Caco-2 (cell line): ENCODE results near the gene MAVS. TPM values are rescaled to one million over a fixed set of nuclear protein-coding genes. Genes with fewer than 3 reads are reported as not detected.

Source experiments
- BruUV-seq: library from RNA; stranded (reverse); fragments of 400-500 nt; replicated peaks from 2 replicates; lab custom pipeline; 2021; lab: Mats Ljungman, UMichigan
- CTCF ChIA-PET: fragments of 300-600 bp; sonication (Branson Sonifier 250); formaldehyde crosslinking; loops from one replicate; lab custom pipeline; 2022; ENCODE audit warnings: antibody characterized with exemption; lab: Charles Lee
- POLR2A ChIA-PET: fragments of 300-600 bp; sonication (Branson Sonifier 250); formaldehyde crosslinking; loops from one replicate; lab custom pipeline; 2022; ENCODE audit warnings: antibody characterized with exemption; lab: Charles Lee
- DNase-seq, 2 experiments: peaks; one replicate each; pipeline versions ENCODE4 v3.0.0 to v3.0.0-alpha.2; 2020 to 2022
- H3K27me3 ChIP-seq: replicated peaks from 2 replicates; pipeline ENCODE4 v1.6.0; 2011; ENCODE audit warnings: low read length; ENCODE audit not compliant: control insufficient read depth, insufficient read depth
- H3K36me3 ChIP-seq: 2 replicates; pipeline ENCODE4 v1.5.1; 2011; ENCODE audit warnings: low read length; ENCODE audit not compliant: control insufficient read depth, insufficient read depth
- H3K4me1 ChIP-seq: fragments of 250-450 bp; sonication (Bioruptor Pico); 2 replicates; pipeline ENCODE4 v1.5.1; 2020; ENCODE audit warnings: mild to moderate bottlenecking
- H3K4me3 ChIP-seq: 2 replicates; pipeline ENCODE4 v1.5.1; 2011; ENCODE audit warnings: low read depth, mild to moderate bottlenecking, control low read depth, low read length
- H3K9me3 ChIP-seq: fragments of 250-450 bp; sonication (Bioruptor Pico); 2 replicates; pipeline ENCODE4 v1.5.1; 2020; ENCODE audit warnings: mild to moderate bottlenecking, moderate library complexity
- H3K27ac Mint-ChIP-seq: one replicate; pipeline ENCODE4 v1.8.0; 2022; ENCODE audit warnings: mixed read lengths; ENCODE audit not compliant: unreplicated experiment
- H3K27me3 Mint-ChIP-seq: one replicate; pipeline ENCODE4 v1.8.0; 2022; ENCODE audit warnings: mixed read lengths; ENCODE audit not compliant: insufficient read depth, unreplicated experiment
- H3K36me3 Mint-ChIP-seq: one replicate; pipeline ENCODE4 v1.8.0; 2022; ENCODE audit warnings: mild to moderate bottlenecking, mixed read lengths; ENCODE audit not compliant: insufficient read depth, unreplicated experiment
- H3K4me1 Mint-ChIP-seq: one replicate; pipeline ENCODE4 v1.8.0; 2022; ENCODE audit warnings: low read depth, mixed read lengths; ENCODE audit not compliant: unreplicated experiment
- H3K4me3 Mint-ChIP-seq: one replicate; pipeline ENCODE4 v1.8.0; 2022; ENCODE audit warnings: mild to moderate bottlenecking, moderate library complexity, mixed read lengths; ENCODE audit not compliant: unreplicated experiment
- H3K9me3 Mint-ChIP-seq: one replicate; pipeline ENCODE4 v1.8.0; 2022; ENCODE audit warnings: mixed read lengths; ENCODE audit not compliant: unreplicated experiment
- intact Hi-C: fragments of 100-400 bp; cut with micrococcal nuclease; formaldehyde crosslinking; loops from one replicate; pipeline ENCODE4 v1.10.0; 2022; ENCODE audit not compliant: unreplicated experiment
- total RNA-seq: library from RNA; stranded (reverse); gene quantifications from 2 replicates; pipeline ENCODE4 v1.2.3, GENCODE V29; 2022
- TF ChIP-seq, protein P1 (sequence below), 2 experiments: fragments of 200-600 bp in 1 of 2; IDR thresholded peaks; 1 replicate in 1 of 2; 2 replicates in 1 of 2; pipeline versions ENCODE4 v1.5.1 to v1.8.0; 2011 to 2022; ENCODE audit warnings: antibody characterized with exemption in 1 of 2, control low read depth in 1 of 2, inconsistent platforms in 1 of 2, low read depth in 1 of 2, low read length in 1 of 2, mild to moderate bottlenecking in 1 of 2, moderate library complexity in 1 of 2; ENCODE audit not compliant: insufficient read depth in 1 of 2, severe bottlenecking in 1 of 2, unreplicated experiment in 1 of 2

Gene MAVS
- total RNA-seq, 1 experiment from 2014 or later, result 56.4 TPM

DNA sequence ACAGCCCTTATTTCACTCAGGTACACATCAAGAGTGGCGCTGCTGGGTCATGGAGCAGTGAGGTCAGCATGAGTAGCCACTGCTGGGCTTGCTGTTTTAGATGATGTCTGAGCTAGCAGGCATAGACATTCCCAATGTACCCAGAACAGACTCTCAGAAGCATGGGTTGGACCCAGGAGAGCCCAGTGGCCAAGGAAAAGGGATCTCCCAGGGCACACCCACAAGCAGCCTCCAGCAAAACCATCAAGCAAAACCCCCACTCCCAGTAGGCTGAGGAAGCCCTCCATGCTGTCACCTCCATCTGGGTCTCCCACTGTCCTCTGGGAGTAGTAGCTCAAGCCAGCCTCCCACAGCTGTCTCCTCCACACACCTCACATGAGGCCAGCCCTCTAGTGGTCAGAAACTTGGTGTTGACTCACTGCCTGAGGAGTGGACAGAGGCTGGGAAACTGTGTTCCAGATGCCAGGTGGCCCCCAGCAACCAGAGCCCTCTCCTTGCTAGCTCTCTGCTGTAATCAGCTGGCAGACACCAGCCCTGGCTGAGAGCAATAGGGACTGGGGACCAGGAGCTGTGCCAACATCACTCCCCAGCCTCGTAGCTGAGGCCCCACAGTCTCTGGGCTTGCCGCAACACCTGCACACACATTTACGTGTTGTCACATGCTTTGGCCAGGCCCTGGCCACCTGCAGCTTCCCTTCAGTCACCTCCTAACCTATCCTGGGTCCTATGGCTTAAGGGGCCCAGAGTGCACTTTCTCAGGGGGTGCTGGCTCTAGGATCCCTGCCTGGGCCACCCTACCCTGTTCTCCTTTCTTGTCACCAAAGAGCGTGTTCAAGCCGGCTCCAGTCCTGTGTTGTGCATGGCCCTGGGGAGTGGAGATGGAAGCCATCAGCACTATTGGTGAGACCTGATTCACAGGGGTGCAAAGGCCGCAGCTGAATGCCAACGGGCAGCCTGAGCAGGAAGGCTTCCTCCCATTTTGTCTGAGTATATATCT lies 28.2 kb upstream of the MAVS start:
- H3K4me1 ChIP-seq, result peaks cover 15% of the 10 kb centered on the region
- peak overlapping the region; percentile 58 for H3K4me3 Mint-ChIP-seq
- no peak overlapping the region for H3K4me3 ChIP-seq
- H3K9me3 ChIP-seq, result no peaks in the 10 kb centered on the region
- BruUV-seq, result no TSS peak
- DNase-seq, result peak; percentile 85 to 86
- H3K36me3 Mint-ChIP-seq, result peaks cover 21% of the 10 kb centered on the region
- no peaks in the 10 kb centered on the region for H3K27me3 Mint-ChIP-seq
- H3K27me3 ChIP-seq, result no peaks in the 10 kb centered on the region
- TF ChIP-seq, protein P1, sequence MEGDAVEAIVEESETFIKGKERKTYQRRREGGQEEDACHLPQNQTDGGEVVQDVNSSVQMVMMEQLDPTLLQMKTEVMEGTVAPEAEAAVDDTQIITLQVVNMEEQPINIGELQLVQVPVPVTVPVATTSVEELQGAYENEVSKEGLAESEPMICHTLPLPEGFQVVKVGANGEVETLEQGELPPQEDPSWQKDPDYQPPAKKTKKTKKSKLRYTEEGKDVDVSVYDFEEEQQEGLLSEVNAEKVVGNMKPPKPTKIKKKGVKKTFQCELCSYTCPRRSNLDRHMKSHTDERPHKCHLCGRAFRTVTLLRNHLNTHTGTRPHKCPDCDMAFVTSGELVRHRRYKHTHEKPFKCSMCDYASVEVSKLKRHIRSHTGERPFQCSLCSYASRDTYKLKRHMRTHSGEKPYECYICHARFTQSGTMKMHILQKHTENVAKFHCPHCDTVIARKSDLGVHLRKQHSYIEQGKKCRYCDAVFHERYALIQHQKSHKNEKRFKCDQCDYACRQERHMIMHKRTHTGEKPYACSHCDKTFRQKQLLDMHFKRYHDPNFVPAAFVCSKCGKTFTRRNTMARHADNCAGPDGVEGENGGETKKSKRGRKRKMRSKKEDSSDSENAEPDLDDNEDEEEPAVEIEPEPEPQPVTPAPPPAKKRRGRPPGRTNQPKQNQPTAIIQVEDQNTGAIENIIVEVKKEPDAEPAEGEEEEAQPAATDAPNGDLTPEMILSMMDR (IDR thresholded peaks at IDR 0.05; ENCODE audit: insufficient read depth in 1 of 2, low read depth in 1 of 2, low read length in 1 of 2, severe bottlenecking in 1 of 2, unreplicated experiment in 1 of 2), result peak; percentile 75 to 90
- peaks cover 4% of the 10 kb centered on the region for H3K36me3 ChIP-seq
- POLR2A ChIA-PET, result interaction anchor here (0.5 to 1.2 kb wide), 7 partner anchors 8 to 51 kb away, joined by 3 to 7 read pairs (median 4); partner anchors contain the start of genes ADISSP and CENPB
- CTCF ChIA-PET, result interaction anchor here (0.5 to 1.8 kb wide), 13 partner anchors 9 to 142 kb away, joined by 3 to 27 read pairs (median 7); partner anchors contain the start of genes ADISSP, CDC25B, CENPB and SPEF1
- intact Hi-C loops, result loop anchor here (1.0 kb wide), 1 partner anchor 18 kb away; no protein-coding TSS in a partner anchor
- H3K9me3 Mint-ChIP-seq, result no peaks in the 10 kb centered on the region
- peak overlapping the region; percentile 97 for H3K27ac Mint-ChIP-seq
- peaks cover 7% of the 10 kb centered on the region for H3K4me1 Mint-ChIP-seq

DNA sequence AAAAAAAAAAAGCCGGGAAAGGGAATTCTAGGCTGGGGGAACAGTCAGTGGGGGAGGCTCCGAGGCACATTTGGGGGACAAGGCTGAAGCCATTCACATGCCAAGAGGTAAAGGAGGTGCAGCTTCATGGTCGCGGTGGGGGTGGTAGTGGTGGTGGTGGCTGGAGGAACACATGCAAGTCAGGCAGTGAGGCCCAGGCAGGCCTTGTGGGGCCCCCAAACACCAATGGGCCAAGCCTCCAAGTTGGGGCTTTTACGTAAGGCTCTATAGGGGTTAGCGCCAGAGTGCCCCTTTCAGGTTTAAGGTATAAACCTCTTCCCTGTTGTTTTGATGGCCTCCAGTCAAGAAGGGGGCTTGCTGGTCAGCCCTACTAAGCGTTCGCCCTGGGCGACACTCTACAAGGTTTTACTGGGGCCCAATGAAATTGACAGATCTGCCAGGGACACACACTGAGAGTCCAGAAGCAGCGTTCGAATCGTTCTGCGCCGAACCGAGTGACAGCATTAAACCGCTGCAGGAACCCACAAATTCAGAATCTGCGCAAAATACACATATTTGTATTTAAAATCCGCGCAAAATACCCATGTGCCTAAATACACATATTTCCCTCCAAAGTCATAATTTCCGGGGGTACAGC lies 27.1 kb upstream of the MAVS start:
- peak overlapping the region; percentile 92 for H3K4me3 Mint-ChIP-seq
- H3K27me3 Mint-ChIP-seq, result no peaks in the 10 kb centered on the region
- TF ChIP-seq, protein P1 (IDR thresholded peaks at IDR 0.05; ENCODE audit: insufficient read depth in 1 of 2, low read depth in 1 of 2, low read length in 1 of 2, severe bottlenecking in 1 of 2, unreplicated experiment in 1 of 2), result no peak
- H3K4me1 ChIP-seq, result peaks cover 15% of the 10 kb centered on the region
- H3K4me1 Mint-ChIP-seq, result peaks cover 7% of the 10 kb centered on the region
- peak overlapping the region; percentile 100 for H3K4me3 ChIP-seq
- H3K36me3 ChIP-seq, result peaks cover 4% of the 10 kb centered on the region
- DNase-seq, result no peak
- intact Hi-C loops, result loop anchor here (1.0 to 2.0 kb wide), 3 partner anchors 27 to 35 kb away; partner anchors contain the start of genes CENPB and MAVS
- H3K9me3 Mint-ChIP-seq, result no peaks in the 10 kb centered on the region
- CTCF ChIA-PET, result interaction anchor here (0.6 to 2.2 kb wide), 11 partner anchors 23 to 65 kb away, joined by 3 to 27 read pairs (median 6); partner anchors contain the start of genes ADISSP, CDC25B, CENPB and SPEF1
- no TSS peak for BruUV-seq
- H3K27me3 ChIP-seq, result no peaks in the 10 kb centered on the region
- peaks cover 21% of the 10 kb centered on the region for H3K36me3 Mint-ChIP-seq
- H3K27ac Mint-ChIP-seq, result peak overlapping the region; percentile 97
- POLR2A ChIA-PET, result interaction anchor here (0.6 to 1.2 kb wide), 6 partner anchors 10 to 38 kb away, joined by 3 to 16 read pairs (median 4); partner anchors contain the start of gene CDC25B
- no peaks in the 10 kb centered on the region for H3K9me3 ChIP-seq
